DND-41 (cell line): ENCODE results near the gene KAZALD1.

Experiments used
- ATAC-seq: fragments of 200-7000 bp; cut with Tn5 transposase; 3 replicates; pipeline ENCODE4 v1.9.1; 2021; ENCODE audit warnings: low read depth; ENCODE audit not compliant: insufficient read depth
- DNase-seq: peaks from one replicate; pipeline ENCODE4 v3.0.0-alpha.2; 2020
- H2AFZ ChIP-seq: 2 replicates; pipeline ENCODE4 v1.6.0; 2012; ENCODE audit warnings: low read depth, low read length
- H3K27ac ChIP-seq: 2 replicates; pipeline ENCODE4 v1.5.1; 2012; ENCODE audit warnings: low read length, inconsistent platforms
- H3K27me3 ChIP-seq: fragments of 200-600 bp; sonication (generic); 2 replicates; pipeline ENCODE4 v1.6.0; 2012; ENCODE audit warnings: low read length, mild to moderate bottlenecking, inconsistent platforms; ENCODE audit not compliant: insufficient read depth, poor library complexity
- H3K36me3 ChIP-seq: 2 replicates; pipeline ENCODE4 v1.5.1; 2012; ENCODE audit warnings: low read length, inconsistent platforms; ENCODE audit not compliant: insufficient read depth
- H3K4me1 ChIP-seq: 2 replicates; pipeline ENCODE4 v1.5.1; 2012; ENCODE audit warnings: mild to moderate bottlenecking, low read length; ENCODE audit not compliant: insufficient read depth
- H3K4me2 ChIP-seq: 2 replicates; pipeline ENCODE4 v1.6.0; 2012; ENCODE audit warnings: mild to moderate bottlenecking, moderate library complexity, low read length, inconsistent platforms; ENCODE audit not compliant: insufficient read depth
- H3K4me3 ChIP-seq, 2 experiments: fragments of 200-600 bp in 1 of 2; shearing (Covaris generic) in 1 of 2; 2 replicates each; pipeline ENCODE4 v1.5.1; 2012 to 2016; ENCODE audit warnings: inconsistent platforms in 2 of 2, low read length in 2 of 2, mild to moderate bottlenecking in 2 of 2, low read depth in 1 of 2, moderate library complexity in 1 of 2
- H3K79me2 ChIP-seq: 2 replicates; pipeline ENCODE4 v1.6.0; 2012; ENCODE audit warnings: low read length, inconsistent platforms; ENCODE audit not compliant: insufficient read depth
- H3K9ac ChIP-seq: 2 replicates; pipeline ENCODE4 v1.6.0; 2012; ENCODE audit warnings: low read depth, mild to moderate bottlenecking, inconsistent platforms, low read length, moderate library complexity
- H3K9me3 ChIP-seq: 2 replicates; pipeline ENCODE4 v1.5.1; 2012; ENCODE audit warnings: low read length, moderate library complexity, mild to moderate bottlenecking, inconsistent platforms; ENCODE audit not compliant: insufficient read depth, severe bottlenecking
- H4K20me1 ChIP-seq: 2 replicates; pipeline ENCODE4 v1.6.0; 2012; ENCODE audit warnings: low read length; ENCODE audit not compliant: insufficient read depth
- EZH2 ChIP-seq: IDR thresholded peaks from 3 replicates; pipeline ENCODE4 v1.6.1; 2012; ENCODE audit warnings: borderline replicate concordance, low read depth, mild to moderate bottlenecking, moderate library complexity, low read length, inconsistent platforms; ENCODE audit not compliant: severe bottlenecking
- TF ChIP-seq, protein P1 (sequence below): IDR thresholded peaks from 2 replicates; pipeline ENCODE4 v1.5.1; 2012; ENCODE audit warnings: borderline replicate concordance, low read length, moderate library complexity, mild to moderate bottlenecking; ENCODE audit not compliant: poor library complexity, severe bottlenecking; ENCODE audit errors: extremely low read depth

KAZALD1 gene

DNA sequence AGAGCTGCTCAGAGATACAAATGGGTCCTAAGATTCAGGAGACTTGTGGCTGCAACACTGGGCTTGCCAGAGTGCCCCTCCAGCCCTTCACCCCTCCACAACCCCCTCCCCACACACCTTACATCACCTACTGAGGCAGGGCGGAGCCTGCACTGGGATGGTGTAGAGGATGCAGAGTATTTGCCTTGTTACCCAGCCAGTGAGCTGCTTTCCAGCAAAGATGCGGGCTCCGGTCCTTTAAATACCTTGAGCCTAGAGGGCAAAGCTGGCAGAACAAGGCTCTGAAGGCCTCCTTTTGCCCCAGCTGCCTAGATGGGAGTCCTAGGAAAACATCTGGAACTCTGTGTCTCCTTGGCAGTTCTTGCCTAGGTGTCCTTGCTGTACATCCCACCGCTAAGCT lies 34.6 kb downstream of the KAZALD1 start:
- DNase-seq (no peak), ATAC-seq (no peak)
- Histone ChIP-seq H3K4me3 (no peak overlapping the region), H3K4me2 (no peak overlapping the region), H3K27ac (no peak overlapping the region), H3K9ac (no peak overlapping the region), H3K9me3 (no peaks in the 10 kb centered on the region), H2AFZ (no peak overlapping the region), H3K36me3 (no peaks in the 10 kb centered on the region), H3K27me3 (peaks cover 22% of the 10 kb centered on the region), H3K4me1 (no peaks in the 10 kb centered on the region), H4K20me1 (peaks cover 4% of the 10 kb centered on the region; the same call in 1 of the 2 replicates), H3K79me2 (no peaks in the 10 kb centered on the region)
- TF ChIP-seq EZH2 = no peak
- TF ChIP-seq, protein P1, sequence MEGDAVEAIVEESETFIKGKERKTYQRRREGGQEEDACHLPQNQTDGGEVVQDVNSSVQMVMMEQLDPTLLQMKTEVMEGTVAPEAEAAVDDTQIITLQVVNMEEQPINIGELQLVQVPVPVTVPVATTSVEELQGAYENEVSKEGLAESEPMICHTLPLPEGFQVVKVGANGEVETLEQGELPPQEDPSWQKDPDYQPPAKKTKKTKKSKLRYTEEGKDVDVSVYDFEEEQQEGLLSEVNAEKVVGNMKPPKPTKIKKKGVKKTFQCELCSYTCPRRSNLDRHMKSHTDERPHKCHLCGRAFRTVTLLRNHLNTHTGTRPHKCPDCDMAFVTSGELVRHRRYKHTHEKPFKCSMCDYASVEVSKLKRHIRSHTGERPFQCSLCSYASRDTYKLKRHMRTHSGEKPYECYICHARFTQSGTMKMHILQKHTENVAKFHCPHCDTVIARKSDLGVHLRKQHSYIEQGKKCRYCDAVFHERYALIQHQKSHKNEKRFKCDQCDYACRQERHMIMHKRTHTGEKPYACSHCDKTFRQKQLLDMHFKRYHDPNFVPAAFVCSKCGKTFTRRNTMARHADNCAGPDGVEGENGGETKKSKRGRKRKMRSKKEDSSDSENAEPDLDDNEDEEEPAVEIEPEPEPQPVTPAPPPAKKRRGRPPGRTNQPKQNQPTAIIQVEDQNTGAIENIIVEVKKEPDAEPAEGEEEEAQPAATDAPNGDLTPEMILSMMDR = no peak

DNA sequence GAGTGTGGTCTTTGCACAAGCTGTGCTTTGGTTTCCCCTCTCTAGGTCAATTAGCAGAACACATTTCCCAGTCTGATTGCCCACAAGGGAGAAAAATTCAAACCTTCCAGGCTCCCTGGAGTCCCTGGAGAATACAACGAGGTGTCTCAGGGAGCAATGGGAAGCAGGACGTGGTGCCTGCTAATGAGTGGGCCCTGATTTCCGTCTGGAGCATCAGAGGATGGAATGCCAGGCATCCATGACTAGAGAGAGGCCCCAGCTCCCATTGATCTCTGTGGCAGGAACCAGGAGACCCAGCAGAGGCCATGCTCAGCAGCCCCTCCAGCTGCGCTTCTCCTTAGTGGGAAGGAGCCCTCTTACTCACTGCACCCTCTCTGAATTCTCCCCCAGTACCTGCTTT lies 36.1 kb downstream of the KAZALD1 start:
- no peaks in the 10 kb centered on the region for H3K36me3 ChIP-seq
- no peaks in the 10 kb centered on the region for H3K4me1 ChIP-seq
- H2AFZ ChIP-seq = no peak overlapping the region
- no peaks in the 10 kb centered on the region for H3K79me2 ChIP-seq
- no peak overlapping the region for H3K4me2 ChIP-seq
- no peaks in the 10 kb centered on the region for H3K9me3 ChIP-seq
- H3K9ac ChIP-seq = no peak overlapping the region
- no peak for TF ChIP-seq EZH2
- TF ChIP-seq, protein P1 = no peak
- DNase-seq (no peak), ATAC-seq (no peak)
- peaks cover 4% of the 10 kb centered on the region; the same call in 1 of the 2 replicates for H4K20me1 ChIP-seq
- H3K4me3 ChIP-seq = no peak overlapping the region
- H3K27me3 ChIP-seq = peaks cover 30% of the 10 kb centered on the region
- H3K27ac ChIP-seq = no peak overlapping the region

DNA sequence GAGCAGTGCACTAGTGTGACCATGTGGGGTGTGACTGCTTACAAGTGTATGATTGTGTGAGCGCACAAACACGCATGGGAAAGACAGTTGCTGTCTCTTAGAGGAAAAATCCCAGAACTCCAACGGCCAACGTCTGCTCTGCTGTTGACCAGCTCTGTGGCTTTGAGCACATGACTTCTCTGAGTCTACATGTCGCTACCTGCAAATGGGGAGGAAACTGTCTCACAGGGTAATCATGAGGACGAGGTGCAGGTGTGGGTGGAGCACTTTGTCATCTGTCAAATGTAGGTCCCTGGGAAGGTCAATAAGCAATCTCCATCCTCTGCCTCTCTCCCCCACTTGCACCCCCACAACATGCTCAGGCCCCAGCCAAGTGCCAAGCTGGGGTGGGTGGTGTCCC lies 38.1 kb downstream of the KAZALD1 start:
- ATAC-seq = no peak
- peaks cover 4% of the 10 kb centered on the region; the same call in 1 of the 2 replicates for H4K20me1 ChIP-seq
- no peak overlapping the region for H3K4me2 ChIP-seq
- H3K9me3 ChIP-seq = no peaks in the 10 kb centered on the region
- TF ChIP-seq EZH2 = no peak
- TF ChIP-seq, protein P1 = no peak
- H3K27ac ChIP-seq = no peak overlapping the region
- H2AFZ ChIP-seq = no peak overlapping the region
- DNase-seq = no peak
- H3K4me3 ChIP-seq = no peak overlapping the region
- H3K4me1 ChIP-seq = no peaks in the 10 kb centered on the region
- H3K36me3 ChIP-seq = no peaks in the 10 kb centered on the region
- no peaks in the 10 kb centered on the region for H3K79me2 ChIP-seq
- no peak overlapping the region for H3K9ac ChIP-seq
- H3K27me3 ChIP-seq = peaks cover 36% of the 10 kb centered on the region

DNA sequence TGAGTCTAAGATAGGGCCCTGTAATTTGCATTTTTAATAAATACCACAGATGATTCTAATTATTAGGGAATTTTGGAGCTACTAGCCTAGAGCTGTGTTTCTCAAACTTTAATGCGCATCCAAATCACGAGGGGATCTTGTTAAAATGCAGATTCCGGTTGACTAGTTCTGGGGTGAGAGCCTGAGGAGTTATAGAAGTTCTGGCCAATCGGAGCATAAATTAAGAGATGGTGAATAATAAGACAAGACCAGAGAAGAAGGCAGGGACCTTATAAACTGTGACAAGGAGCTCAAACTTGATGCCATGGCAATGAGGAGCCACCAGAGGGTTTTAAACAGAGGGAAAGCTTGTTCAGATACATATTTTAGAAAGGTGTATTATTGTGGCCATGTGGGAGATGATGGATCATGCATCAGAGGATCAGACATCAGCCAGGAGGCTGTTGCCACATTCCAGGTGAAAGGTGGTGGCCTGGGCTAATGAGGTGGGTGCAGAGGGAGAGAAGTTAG lies 39.6 kb downstream of the KAZALD1 start:
- Histone ChIP-seq H3K4me2 (no peak overlapping the region), H3K27ac (no peak overlapping the region), H3K79me2 (no peaks in the 10 kb centered on the region), H4K20me1 (peaks cover 4% of the 10 kb centered on the region; the same call in 1 of the 2 replicates), H2AFZ (no peak overlapping the region), H3K4me1 (no peaks in the 10 kb centered on the region), H3K27me3 (peaks cover 38% of the 10 kb centered on the region), H3K9me3 (no peaks in the 10 kb centered on the region), H3K4me3 (no peak overlapping the region), H3K36me3 (no peaks in the 10 kb centered on the region), H3K9ac (no peak overlapping the region)
- no peak for DNase-seq
- no peak for ATAC-seq
- TF ChIP-seq, protein P1 = no peak
- no peak for TF ChIP-seq EZH2
